ENCODE results near the gene FSD1L. TPM values are rescaled to one million over a fixed set of nuclear protein-coding genes. Genes with fewer than 3 reads are reported as not detected.

FSD1L gene
- total and polyA plus RNA-seq, 2 of the 13 experiments (the other 11 are each of a cell fraction or from before 2014, with no cell fraction given) = 4.1 to 5.1 TPM

- no peak for TF ChIP-seq PAXIP1 (CRISPR knock-in tag; conservative IDR thresholded peaks at IDR 0.05)
- TF ChIP-seq ZNF543 (CRISPR knock-in tag; IDR thresholded peaks at IDR 0.05) = no peak
- TF ChIP-seq MIER3 (CRISPR knock-in tag; IDR thresholded peaks at IDR 0.05; ENCODE audit: borderline replicate concordance) = no peak
- TF ChIP-seq ZSCAN5A (CRISPR knock-in tag; IDR thresholded peaks at IDR 0.05; ENCODE audit: borderline replicate concordance) = no peak
- no peak for TF ChIP-seq ISL2 (CRISPR knock-in tag; IDR thresholded peaks at IDR 0.05)
- TF ChIP-seq AFF4 (CRISPR knock-in tag; IDR thresholded peaks at IDR 0.05) = no peak
- no peak for TF ChIP-seq CAMTA2 (CRISPR knock-in tag; IDR thresholded peaks at IDR 0.05; ENCODE audit: borderline replicate concordance)
- no peak for TF ChIP-seq SIX1 (CRISPR knock-in tag; IDR thresholded peaks at IDR 0.05; ENCODE audit: borderline replicate concordance)
- no peak for TF ChIP-seq THYN1 (CRISPR knock-in tag; IDR thresholded peaks at IDR 0.05; ENCODE audit: borderline replicate concordance, low read depth)
- TF ChIP-seq PBX2 (CRISPR knock-in tag; IDR thresholded peaks at IDR 0.05) = no peak
- TF ChIP-seq ZNF703 (CRISPR knock-in tag; IDR thresholded peaks at IDR 0.05; ENCODE audit: borderline replicate concordance) = no peak
- no peak for TF ChIP-seq SUZ12 (IDR thresholded peaks at IDR 0.05; ENCODE audit: low read depth, low read length)
- 0 out of 2 replicates have a peak, but pooled peaks have one; percentile 23 for TF ChIP-seq ZNF644 (CRISPR knock-in tag; IDR thresholded peaks at IDR 0.05; ENCODE audit: low read depth)
- no peak for TF ChIP-seq RFXAP (CRISPR knock-in tag; IDR thresholded peaks at IDR 0.05; ENCODE audit: borderline replicate concordance)
- no peak for TF ChIP-seq TFDP2 (CRISPR knock-in tag; IDR thresholded peaks at IDR 0.05)
- no peak for TF ChIP-seq STAT5B (CRISPR knock-in tag; IDR thresholded peaks at IDR 0.05)
- TF ChIP-seq KDM3A (CRISPR knock-in tag; IDR thresholded peaks at IDR 0.05; ENCODE audit: low read depth) = no peak
- TF ChIP-seq KDM1A (CRISPR knock-in tag; IDR thresholded peaks at IDR 0.05) = no peak
- TF ChIP-seq ZNF362 (CRISPR knock-in tag; IDR thresholded peaks at IDR 0.05; ENCODE audit: borderline replicate concordance) = no peak
These were observed 36.4 kb downstream of the FSD1L start (continued) for GRCh38 chr9:105484226-105484625.

All from HepG2 (cell line).